K562 (cell line): Measurements from ENCODE around the gene GZMM. TPM values are rescaled to one million over a fixed set of nuclear protein-coding genes. Genes with fewer than 3 reads are reported as not detected.

Experiments
- DMBX1 ChIP-seq: fragments of 250-450 bp; sonication (Bioruptor Pico); IDR thresholded peaks from 2 replicates; pipeline ENCODE4 v1.8.0; 2022; ENCODE audit warnings: inconsistent platforms, mild to moderate bottlenecking, moderate library complexity, borderline replicate concordance
- E2F3 ChIP-seq: fragments of 250-450 bp; sonication (Bioruptor Pico); IDR thresholded peaks from 2 replicates; pipeline ENCODE4 v1.4.0; 2020; ENCODE audit warnings: mild to moderate bottlenecking
- FOXM1 ChIP-seq, 2 experiments: fragments of 450-650 bp in 1 of 2; sonication (generic) in 1 of 2; formaldehyde crosslinking in 1 of 2; IDR thresholded peaks; 2 replicates each; pipeline versions ENCODE4 v1.6.1 to v1.9.0; 2017 to 2022; ENCODE audit warnings: low read depth in 2 of 2, mild to moderate bottlenecking in 2 of 2, missing genetic modification reagents in 1 of 2, moderate library complexity in 1 of 2
- GABPB2 ChIP-seq: fragments of 250-450 bp; sonication (Bioruptor Pico); conservative IDR thresholded peaks from 2 replicates; pipeline ENCODE4 v1.5.1; 2021; ENCODE audit warnings: mild to moderate bottlenecking
- GATAD2A ChIP-seq: fragments of 450-650 bp; IDR thresholded peaks from 2 replicates; pipeline ENCODE4 v1.6.1; 2017
- HDAC1 ChIP-seq, 2 experiments: fragments of 450-650 bp; IDR thresholded peaks; 2 replicates each; pipeline ENCODE4 v1.6.1; 2016 to 2017; ENCODE audit warnings: inconsistent platforms in 1 of 2, mild to moderate bottlenecking in 1 of 2, moderate library complexity in 1 of 2
- HMG20A ChIP-seq: fragments of 450-650 bp; formaldehyde crosslinking; conservative IDR thresholded peaks from 2 replicates; pipeline ENCODE4 v1.4.0; 2020; ENCODE audit warnings: mild to moderate bottlenecking, mixed read lengths
- KDM5B ChIP-seq: fragments of 200-600 bp; sonication (generic); IDR thresholded peaks from 2 replicates; pipeline ENCODE4 v1.6.1; 2012; ENCODE audit warnings: low read depth, mild to moderate bottlenecking, moderate library complexity, low read length, control low read depth, inconsistent platforms; ENCODE audit not compliant: insufficient replicate concordance
- KLF6 ChIP-seq: fragments of 250-450 bp; sonication (Bioruptor Pico); IDR thresholded peaks from 2 replicates; pipeline ENCODE4 v1.4.0; 2020; ENCODE audit warnings: mild to moderate bottlenecking, moderate library complexity, borderline replicate concordance
- NBN ChIP-seq: fragments of 450-650 bp; IDR thresholded peaks from 2 replicates; pipeline ENCODE4 v1.6.1; 2016; ENCODE audit warnings: low read depth, mild to moderate bottlenecking
- NCOR1 ChIP-seq: fragments of 450-650 bp; IDR thresholded peaks from 2 replicates; pipeline ENCODE4 v1.6.1; 2016; ENCODE audit warnings: mild to moderate bottlenecking, moderate library complexity
- RBM39 ChIP-seq: fragments of 200-400 bp; formaldehyde crosslinking; optimal IDR thresholded peaks from 2 replicates; pipeline ENCODE3; 2018; ENCODE audit warnings: low read depth, low read length
- SMARCE1 ChIP-seq: fragments of 450-650 bp; IDR thresholded peaks from 2 replicates; pipeline ENCODE4 v1.7.1; 2016; ENCODE audit warnings: mild to moderate bottlenecking
- TFAM ChIP-seq: fragments of 250-450 bp; sonication (Bioruptor Pico); conservative IDR thresholded peaks from 2 replicates; pipeline ENCODE4 v1.5.0; 2021; ENCODE audit warnings: mild to moderate bottlenecking, moderate library complexity
- ZBTB7A ChIP-seq: IDR thresholded peaks from 2 replicates; pipeline ENCODE4 v1.6.1; 2011; ENCODE audit warnings: low read depth, mild to moderate bottlenecking, low read length, moderate library complexity, borderline replicate concordance; ENCODE audit not compliant: control insufficient read depth
- polyA plus RNA-seq, 8 experiments: library from polyadenylated mRNA; depleted of rRNA in 4 of 8; stranded (reverse) in 5 of 8; unstranded in 3 of 8; fragments of >200 nt; fragmentation: Nextera tagmentation in 2 of 8; fragmentation: Illumina TruSeq in 1 of 8; extraction: Ambion mirVana in 2 of 8; extraction: Trizol in 1 of 8; gene quantifications; 2 replicates each; pipeline versions ENCODE4 v1.2.1 to v1.2.3, GENCODE V29; 2011 to 2014; ENCODE audit warnings: inconsistent platforms in 1 of 8, missing spikeins in 1 of 8
- total RNA-seq, 7 experiments: library from RNA; depleted of rRNA in 6 of 7; stranded (reverse); fragments of >200 nt in 6 of 7; fragmentation: Illumina TruSeq in 2 of 7; extraction: Trizol in 2 of 7; gene quantifications; 2 replicates each; pipeline versions ENCODE4 v1.2.1 to v1.2.3, GENCODE V29; 2011 to 2021; ENCODE audit warnings: low replicate concordance in 1 of 7
- TF ChIP-seq, protein P1 (sequence below), 2 experiments: fragments of 450-650 bp in 1 of 2; sonication (generic) in 1 of 2; formaldehyde crosslinking in 1 of 2; IDR thresholded peaks; 2 replicates each; pipeline versions ENCODE4 v1.7.1 to v1.9.0; 2016 to 2022; ENCODE audit warnings: inconsistent platforms in 1 of 2, mild to moderate bottlenecking in 1 of 2, missing genetic modification reagents in 1 of 2

The GZMM gene
- total and polyA plus RNA-seq, 9 of the 15 experiments (the other 6 are each of a cell fraction or from before 2014, with no cell fraction given) = 0.08 to 2.6 (median 0.70) TPM; not detected in 2

GRCh38 chr19:566403-566802 is 22.6 kb downstream of the GZMM start (continued):
- TF ChIP-seq, protein P1, sequence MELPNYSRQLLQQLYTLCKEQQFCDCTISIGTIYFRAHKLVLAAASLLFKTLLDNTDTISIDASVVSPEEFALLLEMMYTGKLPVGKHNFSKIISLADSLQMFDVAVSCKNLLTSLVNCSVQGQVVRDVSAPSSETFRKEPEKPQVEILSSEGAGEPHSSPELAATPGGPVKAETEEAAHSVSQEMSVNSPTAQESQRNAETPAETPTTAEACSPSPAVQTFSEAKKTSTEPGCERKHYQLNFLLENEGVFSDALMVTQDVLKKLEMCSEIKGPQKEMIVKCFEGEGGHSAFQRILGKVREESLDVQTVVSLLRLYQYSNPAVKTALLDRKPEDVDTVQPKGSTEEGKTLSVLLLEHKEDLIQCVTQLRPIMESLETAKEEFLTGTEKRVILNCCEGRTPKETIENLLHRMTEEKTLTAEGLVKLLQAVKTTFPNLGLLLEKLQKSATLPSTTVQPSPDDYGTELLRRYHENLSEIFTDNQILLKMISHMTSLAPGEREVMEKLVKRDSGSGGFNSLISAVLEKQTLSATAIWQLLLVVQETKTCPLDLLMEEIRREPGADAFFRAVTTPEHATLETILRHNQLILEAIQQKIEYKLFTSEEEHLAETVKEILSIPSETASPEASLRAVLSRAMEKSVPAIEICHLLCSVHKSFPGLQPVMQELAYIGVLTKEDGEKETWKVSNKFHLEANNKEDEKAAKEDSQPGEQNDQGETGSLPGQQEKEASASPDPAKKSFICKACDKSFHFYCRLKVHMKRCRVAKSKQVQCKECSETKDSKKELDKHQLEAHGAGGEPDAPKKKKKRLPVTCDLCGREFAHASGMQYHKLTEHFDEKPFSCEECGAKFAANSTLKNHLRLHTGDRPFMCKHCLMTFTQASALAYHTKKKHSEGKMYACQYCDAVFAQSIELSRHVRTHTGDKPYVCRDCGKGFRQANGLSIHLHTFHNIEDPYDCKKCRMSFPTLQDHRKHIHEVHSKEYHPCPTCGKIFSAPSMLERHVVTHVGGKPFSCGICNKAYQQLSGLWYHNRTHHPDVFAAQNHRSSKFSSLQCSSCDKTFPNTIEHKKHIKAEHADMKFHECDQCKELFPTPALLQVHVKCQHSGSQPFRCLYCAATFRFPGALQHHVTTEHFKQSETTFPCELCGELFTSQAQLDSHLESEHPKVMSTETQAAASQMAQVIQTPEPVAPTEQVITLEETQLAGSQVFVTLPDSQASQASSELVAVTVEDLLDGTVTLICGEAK (IDR thresholded peaks at IDR 0.05) = peak; percentile 21; the same call in 1 of the 2 replicates
- TF ChIP-seq, protein P1 (CRISPR knock-in tag; IDR thresholded peaks at IDR 0.05) = no peak
- TF ChIP-seq GABPB2 (CRISPR knock-in tag) (no peak), SMARCE1 (peak; percentile 47; the same call in 1 of the 2 replicates), E2F3 (0 out of 2 replicates have a peak, but pooled peaks have one; percentile 39), GATAD2A (peak; percentile 83; the same call in 1 of the 2 replicates), ZBTB7A (peak; percentile 65; the same call in 1 of the 2 replicates), HDAC1 (IDR thresholded peaks at IDR 0.05) (peak in 1 of 2 experiments; percentile 38; a peak in 1 of 4 replicates), NCOR1 (peak; percentile 65), KLF6 (CRISPR knock-in tag) (no peak), KDM5B (peak; percentile 43), TFAM (CRISPR knock-in tag) (no peak), HMG20A (CRISPR knock-in tag) (no peak), RBM39 (no peak), DMBX1 (no peak), NBN (peak; percentile 82), FOXM1 (IDR thresholded peaks at IDR 0.05; ENCODE audit: low read depth) (no peak), FOXM1 (CRISPR knock-in tag; IDR thresholded peaks at IDR 0.05; ENCODE audit: low read depth) (no peak)
